Measurements from ENCODE around the gene ADAM23.
A peak's percentile ranks its signal among the peaks of the same experiment; 100 is the strongest.

GRCh38 chr2:206462240-206462854 is 19.0 kb downstream of the ADAM23 start:
- TF ChIP-seq CTCF (conservative IDR thresholded peaks at IDR 0.05; ENCODE audit: low read depth in 2 of 2) (no peak), POLR2AphosphoS5 (IDR thresholded peaks at IDR 0.05; ENCODE audit: low read depth) (no peak), EZH2phosphoT487 (IDR thresholded peaks at IDR 0.05; ENCODE audit: unreplicated experiment) (no peak), JUNB (IDR thresholded peaks at IDR 0.05; ENCODE audit: unreplicated experiment) (no peak), EZH2 (IDR thresholded peaks at IDR 0.05; ENCODE audit: low read depth, unreplicated experiment) (no peak), REST (IDR thresholded peaks at IDR 0.05; ENCODE audit: unreplicated experiment) (no peak), NANOG (IDR thresholded peaks at IDR 0.05; ENCODE audit: borderline replicate concordance) (peak; percentile 28; the same call in 1 of the 2 replicates), ZNF331 (CRISPR knock-in tag; IDR thresholded peaks at IDR 0.05; ENCODE audit: low read depth) (peak; percentile 31; the same call in 1 of the 2 replicates), CREB1 (CRISPR knock-in tag; IDR thresholded peaks at IDR 0.05; ENCODE audit: low read depth) (peak; percentile 44; the same call in 1 of the 2 replicates), STAT1 (IDR thresholded peaks at IDR 0.05; ENCODE audit: unreplicated experiment) (no peak)
- TF ChIP-seq, protein P1, sequence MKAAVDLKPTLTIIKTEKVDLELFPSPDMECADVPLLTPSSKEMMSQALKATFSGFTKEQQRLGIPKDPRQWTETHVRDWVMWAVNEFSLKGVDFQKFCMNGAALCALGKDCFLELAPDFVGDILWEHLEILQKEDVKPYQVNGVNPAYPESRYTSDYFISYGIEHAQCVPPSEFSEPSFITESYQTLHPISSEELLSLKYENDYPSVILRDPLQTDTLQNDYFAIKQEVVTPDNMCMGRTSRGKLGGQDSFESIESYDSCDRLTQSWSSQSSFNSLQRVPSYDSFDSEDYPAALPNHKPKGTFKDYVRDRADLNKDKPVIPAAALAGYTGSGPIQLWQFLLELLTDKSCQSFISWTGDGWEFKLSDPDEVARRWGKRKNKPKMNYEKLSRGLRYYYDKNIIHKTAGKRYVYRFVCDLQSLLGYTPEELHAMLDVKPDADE (IDR thresholded peaks at IDR 0.05): no peak

Measured in GM23338 (cell line).